ENCODE results near the gene CENPVL2.

DNA sequence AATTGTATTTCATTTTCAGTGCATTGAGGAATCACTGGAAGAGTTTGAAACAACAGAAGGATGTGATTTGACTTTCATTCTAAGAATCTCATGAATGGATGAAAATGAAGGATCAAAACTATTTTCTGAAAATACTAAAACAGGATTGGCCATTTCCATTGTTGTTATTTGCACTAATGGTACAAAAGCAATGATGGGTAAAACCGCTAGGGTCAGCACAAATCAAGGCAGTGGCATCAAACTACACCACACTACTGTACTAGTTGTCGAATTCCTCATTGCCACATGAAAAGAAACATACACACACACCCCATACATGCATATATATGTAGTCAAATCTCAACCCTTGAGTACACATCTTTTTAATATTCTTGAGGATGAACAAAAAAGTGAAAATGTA, 39.3 kb downstream of the CENPVL2 start:
- TF ChIP-seq, protein P1, sequence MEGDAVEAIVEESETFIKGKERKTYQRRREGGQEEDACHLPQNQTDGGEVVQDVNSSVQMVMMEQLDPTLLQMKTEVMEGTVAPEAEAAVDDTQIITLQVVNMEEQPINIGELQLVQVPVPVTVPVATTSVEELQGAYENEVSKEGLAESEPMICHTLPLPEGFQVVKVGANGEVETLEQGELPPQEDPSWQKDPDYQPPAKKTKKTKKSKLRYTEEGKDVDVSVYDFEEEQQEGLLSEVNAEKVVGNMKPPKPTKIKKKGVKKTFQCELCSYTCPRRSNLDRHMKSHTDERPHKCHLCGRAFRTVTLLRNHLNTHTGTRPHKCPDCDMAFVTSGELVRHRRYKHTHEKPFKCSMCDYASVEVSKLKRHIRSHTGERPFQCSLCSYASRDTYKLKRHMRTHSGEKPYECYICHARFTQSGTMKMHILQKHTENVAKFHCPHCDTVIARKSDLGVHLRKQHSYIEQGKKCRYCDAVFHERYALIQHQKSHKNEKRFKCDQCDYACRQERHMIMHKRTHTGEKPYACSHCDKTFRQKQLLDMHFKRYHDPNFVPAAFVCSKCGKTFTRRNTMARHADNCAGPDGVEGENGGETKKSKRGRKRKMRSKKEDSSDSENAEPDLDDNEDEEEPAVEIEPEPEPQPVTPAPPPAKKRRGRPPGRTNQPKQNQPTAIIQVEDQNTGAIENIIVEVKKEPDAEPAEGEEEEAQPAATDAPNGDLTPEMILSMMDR (IDR thresholded peaks at IDR 0.05; ENCODE audit: low read depth, low read length), result no peak
- TF ChIP-seq EZH2phosphoT487 (IDR thresholded peaks at IDR 0.05; ENCODE audit: low read depth), result no peak

Measured in OCI-LY3 (cell line).